K562 (cell line): Measurements from ENCODE around the gene TFPI. TPM values are rescaled to one million over a fixed set of nuclear protein-coding genes. Genes with fewer than 3 reads are reported as not detected.

ENCODE experiments used
- CGGBP1 ChIP-seq: fragments of 250-450 bp; sonication (Bioruptor Pico); IDR thresholded peaks from 2 replicates; pipeline ENCODE4 v1.9.0; 2021; ENCODE audit warnings: mild to moderate bottlenecking
- GABPB1 ChIP-seq: sonication (generic); formaldehyde crosslinking; IDR thresholded peaks from 2 replicates; pipeline ENCODE4 v1.8.0; 2022; ENCODE audit warnings: mild to moderate bottlenecking, missing genetic modification reagents
- MAX ChIP-seq: sonication (generic); formaldehyde crosslinking; IDR thresholded peaks from 2 replicates; pipeline ENCODE4 v1.9.0; 2022; ENCODE audit warnings: mild to moderate bottlenecking, missing genetic modification reagents
- MCM2 ChIP-seq: fragments of 450-650 bp; IDR thresholded peaks from 2 replicates; pipeline ENCODE4 v1.6.1; 2017; ENCODE audit warnings: low read depth, mild to moderate bottlenecking
- NCOA6 ChIP-seq: fragments of 450-650 bp; IDR thresholded peaks from 2 replicates; pipeline ENCODE4 v1.6.1; 2017; ENCODE audit warnings: mild to moderate bottlenecking
- PHB2 ChIP-seq: fragments of 450-650 bp; IDR thresholded peaks from 2 replicates; pipeline ENCODE4 v1.6.1; 2017; ENCODE audit warnings: low read depth
- PRDM10 ChIP-seq: fragments of 450-650 bp; IDR thresholded peaks from 2 replicates; pipeline ENCODE4 v1.6.1; 2018; ENCODE audit not compliant: partially characterized antibody
- RBM39 ChIP-seq: fragments of 200-400 bp; formaldehyde crosslinking; optimal IDR thresholded peaks from 2 replicates; pipeline ENCODE3; 2018; ENCODE audit warnings: low read depth, low read length
- RERE ChIP-seq: sonication (generic); formaldehyde crosslinking; IDR thresholded peaks from 2 replicates; pipeline ENCODE4 v1.8.0; 2023; ENCODE audit warnings: missing genetic modification reagents, mild to moderate bottlenecking, borderline replicate concordance
- SMARCC2 ChIP-seq: fragments of 450-650 bp; IDR thresholded peaks from 2 replicates; pipeline ENCODE4 v1.6.1; 2017; ENCODE audit warnings: antibody characterized with exemption, moderate library complexity, mild to moderate bottlenecking, low read depth
- SRSF9 ChIP-seq: fragments of 200-400 bp; formaldehyde crosslinking; IDR thresholded peaks from 2 replicates; pipeline ENCODE4 v1.6.1; 2017; ENCODE audit warnings: low read depth, low read length, borderline replicate concordance
- TCF15 ChIP-seq: fragments of 250-450 bp; sonication (Bioruptor Pico); IDR thresholded peaks from 2 replicates; pipeline ENCODE4 v1.8.0; 2022; ENCODE audit warnings: moderate library complexity, mild to moderate bottlenecking, inconsistent platforms
- TFAM ChIP-seq: fragments of 250-450 bp; sonication (Bioruptor Pico); conservative IDR thresholded peaks from 2 replicates; pipeline ENCODE4 v1.5.0; 2021; ENCODE audit warnings: mild to moderate bottlenecking, moderate library complexity
- ZBTB26 ChIP-seq: fragments of 450-650 bp; formaldehyde crosslinking; IDR thresholded peaks from 2 replicates; pipeline ENCODE4 v1.4.0; 2022; ENCODE audit warnings: missing genetic modification characterization
- ZNF232 ChIP-seq: sonication (generic); formaldehyde crosslinking; IDR thresholded peaks from 2 replicates; pipeline ENCODE4 v1.8.0; 2022; ENCODE audit warnings: mild to moderate bottlenecking, missing genetic modification reagents
- ZNF668 ChIP-seq: fragments of 250-450 bp; sonication (Bioruptor Pico); IDR thresholded peaks from 2 replicates; pipeline ENCODE4 v1.8.0; 2022; ENCODE audit warnings: mild to moderate bottlenecking, inconsistent platforms
- polyA plus RNA-seq, 8 experiments: library from polyadenylated mRNA; depleted of rRNA in 4 of 8; stranded (reverse) in 5 of 8; unstranded in 3 of 8; fragments of >200 nt; fragmentation: Nextera tagmentation in 2 of 8; fragmentation: Illumina TruSeq in 1 of 8; extraction: Ambion mirVana in 2 of 8; extraction: Trizol in 1 of 8; gene quantifications; 2 replicates each; pipeline versions ENCODE4 v1.2.1 to v1.2.3, GENCODE V29; 2011 to 2014; ENCODE audit warnings: inconsistent platforms in 1 of 8, missing spikeins in 1 of 8
- total RNA-seq, 7 experiments: library from RNA; depleted of rRNA in 6 of 7; stranded (reverse); fragments of >200 nt in 6 of 7; fragmentation: Illumina TruSeq in 2 of 7; extraction: Trizol in 2 of 7; gene quantifications; 2 replicates each; pipeline versions ENCODE4 v1.2.1 to v1.2.3, GENCODE V29; 2011 to 2021; ENCODE audit warnings: low replicate concordance in 1 of 7

TFPI gene
- total and polyA plus RNA-seq, 9 of the 15 experiments (the other 6 are each of a cell fraction or from before 2014, with no cell fraction given): 53.5 to 219 (median 100) TPM

GRCh38 chr2:187552828-187553681, 1.2 kb downstream of the TFPI start (continued):
- no peak for TF ChIP-seq PRDM10
- no peak for TF ChIP-seq ZBTB26 (CRISPR knock-in tag)
- TF ChIP-seq SMARCC2: peak; percentile 91
- no peak for TF ChIP-seq TCF15
- no peak for TF ChIP-seq ZNF668 (CRISPR knock-in tag)
- TF ChIP-seq PHB2: no peak
- TF ChIP-seq MCM2: no peak
- no peak for TF ChIP-seq ZNF232 (CRISPR knock-in tag)
- TF ChIP-seq GABPB1 (CRISPR knock-in tag): no peak
- no peak for TF ChIP-seq RBM39
- TF ChIP-seq CGGBP1 (CRISPR knock-in tag): no peak
- TF ChIP-seq NCOA6: no peak
- no peak for TF ChIP-seq MAX
- no peak for TF ChIP-seq SRSF9
- TF ChIP-seq TFAM (CRISPR knock-in tag): no peak
- no peak for TF ChIP-seq RERE (CRISPR knock-in tag)
